AG04450 (cell line): ENCODE measurements around the gene CFAP43. TPM values are rescaled to one million over a fixed set of nuclear protein-coding genes. Genes with fewer than 3 reads are reported as not detected.

Experiments used
- CTCF ChIA-PET: fragments of 300-600, 350-600 bp; formaldehyde crosslinking; extraction: SDS; loops from one replicate; lab custom pipeline; 2022; ENCODE audit warnings: antibody characterized with exemption, inconsistent platforms; lab: Charles Lee
- POLR2A ChIA-PET: fragments of 350-600 bp; formaldehyde crosslinking; extraction: SDS; loops from one replicate; lab custom pipeline; 2021; ENCODE audit warnings: antibody characterized with exemption, inconsistent platforms; lab: Yijun Ruan, JAX
- DNase-seq: peaks from one replicate; pipeline ENCODE4 v3.0.0-alpha.2; 2011; ENCODE audit warnings: low read depth, low spot score
- H3K27ac ChIP-seq: one replicate; pipeline ENCODE4 v1.5.1; 2012; ENCODE audit warnings: low read depth, low read length, control low read depth
- H3K27me3 ChIP-seq: one replicate; pipeline ENCODE4 v1.6.0; 2012; ENCODE audit warnings: low read length; ENCODE audit not compliant: control insufficient read depth, insufficient read depth
- H3K4me3 ChIP-seq: 2 replicates; pipeline ENCODE4 v1.5.1; 2011; ENCODE audit warnings: mild to moderate bottlenecking, low read depth, low read length, control low read depth
- H3K9me3 ChIP-seq: 2 replicates; pipeline ENCODE4 v1.5.1; 2012; ENCODE audit warnings: low read length; ENCODE audit not compliant: control insufficient read depth, insufficient read depth
- CTCF ChIP-seq: IDR thresholded peaks from 2 replicates; pipeline ENCODE4 v1.5.1; 2011; ENCODE audit warnings: low read depth, low read length, control low read depth, inconsistent platforms
- polyA plus RNA-seq: library from polyadenylated mRNA; depleted of rRNA; stranded (reverse); fragments of >200 nt; gene quantifications from 2 replicates; pipeline ENCODE4 v1.2.3, GENCODE V29; 2011

Gene CFAP43
- polyA plus RNA-seq, 1 experiment, result 0.07 TPM

- ChIA-PET POLR2A (no interaction called here), CTCF (interaction anchor here (1.2 kb wide), 1 partner anchor 155 kb away, joined by 5 read pairs; no protein-coding TSS in a partner anchor)
- H3K27me3 ChIP-seq, result peaks cover 10% of the 10 kb centered on the region
- no peak for DNase-seq
- no peaks in the 10 kb centered on the region for H3K9me3 ChIP-seq
- H3K27ac ChIP-seq, result no peak overlapping the region
- H3K4me3 ChIP-seq, result no peak overlapping the region
- TF ChIP-seq CTCF, result no peak
Observed at GRCh38 chr10:104199567-104199966, 32.6 kb downstream of the CFAP43 start.

GRCh38 chr10:104197364-104197763, 34.8 kb downstream of the CFAP43 start:
- no peak for DNase-seq
- Histone ChIP-seq H3K27ac (no peak overlapping the region), H3K27me3 (peaks cover 18% of the 10 kb centered on the region), H3K4me3 (no peak overlapping the region), H3K9me3 (no peaks in the 10 kb centered on the region)
- ChIA-PET POLR2A (no interaction called here), CTCF (no interaction called here)
- no peak for TF ChIP-seq CTCF

GRCh38 chr10:104195706-104196105, 36.5 kb downstream of the CFAP43 start:
- no peak for DNase-seq
- POLR2A ChIA-PET, result no interaction called here
- Histone ChIP-seq H3K9me3 (no peaks in the 10 kb centered on the region), H3K4me3 (no peak overlapping the region), H3K27me3 (peaks cover 22% of the 10 kb centered on the region), H3K27ac (no peak overlapping the region)
- no peak for TF ChIP-seq CTCF
- CTCF ChIA-PET, result no interaction called here

DNA sequence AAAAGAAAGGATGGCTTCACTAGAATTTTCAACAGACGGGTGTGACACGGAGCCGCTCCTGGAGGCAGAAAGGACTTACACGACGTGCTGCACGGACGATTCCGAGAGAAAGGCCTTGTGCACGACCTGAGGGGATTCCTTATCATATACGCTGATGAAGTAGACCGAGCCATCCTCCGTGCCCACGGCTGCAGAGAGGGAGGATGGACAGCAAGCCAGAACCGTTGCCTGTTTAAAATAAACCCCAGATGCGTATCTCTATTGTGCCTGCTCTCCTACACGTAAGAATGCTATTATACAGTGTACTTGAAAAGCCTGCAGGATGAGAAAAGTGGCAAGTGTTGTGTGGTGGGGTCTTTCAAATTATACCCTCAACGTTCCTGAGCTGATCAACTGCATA, 38.4 kb downstream of the CFAP43 start:
- CTCF ChIA-PET, result no interaction called here
- Histone ChIP-seq H3K9me3 (no peaks in the 10 kb centered on the region), H3K27me3 (peaks cover 23% of the 10 kb centered on the region), H3K4me3 (no peak overlapping the region), H3K27ac (no peak overlapping the region)
- DNase-seq, result no peak
- POLR2A ChIA-PET, result no interaction called here
- TF ChIP-seq CTCF, result no peak

GRCh38 chr10:104190695-104191094, 41.5 kb downstream of the CFAP43 start:
- no peak overlapping the region for H3K27ac ChIP-seq
- no peaks in the 10 kb centered on the region for H3K9me3 ChIP-seq
- H3K27me3 ChIP-seq, result peaks cover 27% of the 10 kb centered on the region
- CTCF ChIA-PET, result interaction anchor here (1.4 kb wide), 1 partner anchor 52 kb away, joined by 3 read pairs; no protein-coding TSS in a partner anchor
- no peak overlapping the region for H3K4me3 ChIP-seq
- no peak for DNase-seq
- no peak for TF ChIP-seq CTCF
- POLR2A ChIA-PET, result no interaction called here
